Measurements from ENCODE around the gene CCDC24.

CCDC24 gene

GRCh38 chr1:44038876-44039657 is 47.7 kb downstream of the CCDC24 start:
- TF ChIP-seq CTCF (IDR thresholded peaks at IDR 0.05; ENCODE audit: insufficient read depth, low read depth, low read length, missing control alignments) = no peak
- no peak overlapping the region for H3K4me3 ChIP-seq (ENCODE audit: low read depth, low read length)
- no peak for DNase-seq (ENCODE audit: low read depth)

GRCh38 chr1:44040418-44040817 is 49.0 kb downstream of the CCDC24 start:
- TF ChIP-seq CTCF (IDR thresholded peaks at IDR 0.05; ENCODE audit: insufficient read depth, low read depth, low read length, missing control alignments) = no peak
- no peak overlapping the region for H3K4me3 ChIP-seq (ENCODE audit: low read depth, low read length)
- no peak for DNase-seq (ENCODE audit: low read depth)

GRCh38 chr1:44040846-44041245 is 49.4 kb downstream of the CCDC24 start:
- H3K4me3 ChIP-seq (ENCODE audit: low read depth, low read length) = no peak overlapping the region
- TF ChIP-seq CTCF (IDR thresholded peaks at IDR 0.05; ENCODE audit: insufficient read depth, low read depth, low read length, missing control alignments) = no peak
- no peak for DNase-seq (ENCODE audit: low read depth)

GRCh38 chr1:44043176-44044070 is 52.0 kb downstream of the CCDC24 start:
- no peak overlapping the region for H3K4me3 ChIP-seq (ENCODE audit: low read depth, low read length)
- no peak for TF ChIP-seq CTCF (IDR thresholded peaks at IDR 0.05; ENCODE audit: insufficient read depth, low read depth, low read length, missing control alignments)
- DNase-seq (ENCODE audit: low read depth) = no peak

- no peak for DNase-seq (ENCODE audit: low read depth)
- TF ChIP-seq CTCF (IDR thresholded peaks at IDR 0.05; ENCODE audit: insufficient read depth, low read depth, low read length, missing control alignments) = no peak
- H3K4me3 ChIP-seq (ENCODE audit: low read depth, low read length) = no peak overlapping the region
These were observed 52.8 kb downstream of the CCDC24 start for GRCh38 chr1:44044071-44044801.

GRCh38 chr1:44045064-44045463 is 53.7 kb downstream of the CCDC24 start:
- TF ChIP-seq CTCF (IDR thresholded peaks at IDR 0.05; ENCODE audit: insufficient read depth, low read depth, low read length, missing control alignments) = no peak
- DNase-seq (ENCODE audit: low read depth) = no peak
- no peak overlapping the region for H3K4me3 ChIP-seq (ENCODE audit: low read depth, low read length)
